Right forelimb (tissue), 1 donor: Measurements from ENCODE around the gene STAG1.
"Not testable (repeated sequence)": the region's sequence is repeated elsewhere in the genome, so short reads cannot be mapped to it uniquely, and the experiment has no call there.

Experiments used
- DNase-seq: peaks from one replicate; pipeline ENCODE4 v3.0.0-alpha.2; 2018

Gene STAG1

DNA sequence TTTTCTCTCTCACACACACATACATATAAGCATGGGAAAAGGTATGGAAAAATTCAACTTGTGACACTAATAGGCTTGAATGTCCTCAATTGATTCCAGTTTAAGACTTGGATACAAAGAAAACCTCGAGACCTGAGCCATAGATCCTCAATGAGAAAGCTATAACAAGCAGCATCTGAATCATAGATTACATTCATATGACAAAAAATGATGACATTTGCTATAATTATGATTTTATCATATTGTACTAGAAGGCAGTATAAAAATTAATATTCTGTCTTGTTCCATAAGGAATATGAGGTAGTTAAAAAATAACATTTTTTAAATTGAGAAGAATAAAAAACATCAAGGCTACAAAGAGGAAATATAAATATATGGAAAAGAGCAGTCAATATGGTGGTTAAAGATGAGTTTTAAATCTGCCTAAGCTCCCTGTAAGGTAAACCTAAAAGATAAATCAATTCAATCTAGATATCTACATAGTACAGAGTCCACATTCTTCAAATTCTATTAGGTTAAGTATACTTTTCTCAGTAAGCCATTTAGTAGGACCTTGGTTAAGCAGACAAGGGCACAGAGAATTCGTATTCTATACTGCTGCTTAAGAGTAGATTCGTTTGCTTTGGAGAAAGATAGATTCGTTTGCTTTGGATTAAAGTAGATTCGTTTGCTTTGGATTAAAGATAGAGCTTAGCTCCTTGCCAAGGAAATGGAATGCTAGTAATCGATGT is 175.7 kb downstream of the STAG1 start:
- DNase-seq: no peak

DNA sequence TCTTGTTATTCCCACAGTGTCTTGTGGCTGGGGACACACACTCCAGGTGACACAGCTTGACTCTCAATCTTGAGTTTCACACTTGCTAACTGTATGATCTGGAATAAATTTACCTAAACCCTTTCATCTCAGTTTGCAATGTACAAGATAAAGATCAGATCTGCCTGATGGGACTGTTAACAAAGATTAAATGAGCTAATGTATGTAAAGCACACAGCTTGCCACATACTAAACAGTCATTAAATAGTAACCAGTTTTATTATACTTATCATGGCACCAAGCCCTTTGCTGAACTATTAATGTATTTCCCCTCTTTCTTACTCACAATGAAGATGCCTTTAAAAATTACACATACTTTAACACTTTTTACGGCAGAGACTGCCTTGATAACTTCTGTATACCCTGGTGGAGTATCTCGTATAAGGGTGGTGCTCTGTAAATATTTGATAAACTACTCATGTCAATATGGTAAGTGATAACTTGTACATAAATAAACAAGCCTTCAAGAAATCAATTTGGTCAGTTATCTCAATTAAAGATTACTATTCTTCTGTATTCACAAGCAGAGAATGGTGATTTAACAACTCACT is 184.5 kb downstream of the STAG1 start:
- no peak for DNase-seq

DNA sequence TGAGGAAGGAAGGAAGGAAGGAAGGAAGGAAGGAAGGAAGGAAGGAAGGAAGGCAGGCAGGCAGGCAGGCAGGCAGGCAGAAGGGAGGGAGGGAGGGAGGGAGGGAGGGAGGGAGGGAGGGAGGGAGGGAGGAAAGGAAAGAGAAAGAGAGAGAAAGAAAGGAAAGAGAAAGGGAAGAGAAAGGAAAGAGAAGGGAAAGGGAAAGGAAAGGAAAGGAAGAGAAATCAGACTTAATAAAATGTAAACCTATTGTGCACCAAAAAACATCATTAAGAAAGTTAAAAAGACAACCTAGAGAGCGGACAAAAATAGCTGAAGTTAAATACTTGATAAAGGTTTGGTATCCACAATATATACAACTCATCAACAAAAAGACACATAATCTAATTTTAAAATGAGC is 187.2 kb downstream of the STAG1 start:
- not testable (repeated sequence) for DNase-seq

DNA sequence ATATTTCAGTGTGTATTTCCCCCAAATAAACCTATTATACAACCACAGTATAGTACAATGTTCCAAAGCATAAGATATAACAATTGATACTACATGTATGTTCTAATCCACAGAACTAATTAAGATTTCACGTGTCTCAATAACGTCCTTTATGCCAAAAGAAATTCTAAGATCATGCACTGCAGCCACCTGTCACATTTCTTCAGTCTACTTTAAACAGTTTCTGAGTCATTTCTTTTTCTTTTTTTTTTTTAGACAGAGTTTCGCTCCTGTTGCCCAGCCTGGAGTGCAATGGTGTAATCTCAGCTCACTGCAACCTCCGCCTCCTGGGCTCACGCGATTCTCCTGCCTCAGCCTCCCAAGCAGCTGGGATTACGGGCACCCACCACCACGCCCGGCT is 190.2 kb downstream of the STAG1 start:
- no peak for DNase-seq

DNA sequence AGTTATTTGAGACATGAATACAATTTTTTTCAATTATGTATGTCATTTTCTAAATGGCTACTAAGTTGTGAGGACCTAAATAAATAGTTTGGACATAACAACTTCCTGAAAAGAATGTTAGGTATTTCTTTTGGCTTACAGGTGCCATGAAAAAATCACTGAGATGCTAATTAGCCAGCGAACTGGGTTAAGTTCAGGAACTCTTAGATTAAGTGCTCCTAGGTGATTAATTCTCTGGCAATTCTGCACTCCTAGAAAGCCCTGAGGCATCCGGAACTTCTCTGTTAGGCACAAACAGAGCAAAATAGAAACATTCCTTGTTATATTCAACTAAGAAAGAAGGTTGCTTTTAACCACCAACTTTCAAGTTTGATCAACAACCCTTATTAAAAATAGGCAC is 192.3 kb downstream of the STAG1 start:
- no peak for DNase-seq

DNA sequence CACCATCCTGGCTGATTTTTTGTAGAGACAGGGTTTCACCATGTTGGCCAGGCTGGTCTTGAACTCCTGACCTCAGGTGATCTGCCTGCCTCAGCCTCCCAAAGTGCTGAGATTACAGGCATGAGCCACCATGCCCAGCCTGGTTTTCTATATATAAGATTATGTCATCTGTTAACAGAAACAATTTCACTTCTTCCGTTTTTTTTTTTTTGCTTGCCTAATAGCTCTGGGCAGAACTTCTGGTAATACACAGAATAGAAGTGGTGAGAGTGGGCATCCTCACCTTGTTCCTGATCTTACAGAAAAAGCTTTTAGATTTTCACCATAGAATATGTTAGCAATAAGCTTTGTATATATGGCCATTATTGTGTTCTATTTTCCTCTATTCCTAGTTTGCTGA is 202.7 kb downstream of the STAG1 start:
- DNase-seq: not testable (repeated sequence)

DNA sequence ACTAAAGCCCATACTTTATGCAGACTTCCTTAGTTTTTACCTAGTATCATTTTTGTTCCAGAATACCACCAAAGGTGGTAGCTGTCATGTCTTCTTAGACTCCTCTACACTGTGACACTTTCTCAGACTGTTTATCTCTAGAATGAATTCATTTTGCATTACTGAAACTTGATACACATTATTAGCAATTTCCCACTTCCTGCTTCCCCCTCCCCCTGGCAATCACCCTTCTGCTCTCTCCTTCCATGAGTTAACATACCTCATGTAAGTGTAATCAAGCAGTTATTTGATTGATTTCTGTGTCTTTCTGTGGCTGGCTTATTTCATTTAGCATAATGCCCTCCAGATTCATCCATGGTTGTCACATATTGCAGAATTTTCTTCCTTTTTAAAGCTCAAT is 204.9 kb downstream of the STAG1 start:
- DNase-seq: no peak

DNA sequence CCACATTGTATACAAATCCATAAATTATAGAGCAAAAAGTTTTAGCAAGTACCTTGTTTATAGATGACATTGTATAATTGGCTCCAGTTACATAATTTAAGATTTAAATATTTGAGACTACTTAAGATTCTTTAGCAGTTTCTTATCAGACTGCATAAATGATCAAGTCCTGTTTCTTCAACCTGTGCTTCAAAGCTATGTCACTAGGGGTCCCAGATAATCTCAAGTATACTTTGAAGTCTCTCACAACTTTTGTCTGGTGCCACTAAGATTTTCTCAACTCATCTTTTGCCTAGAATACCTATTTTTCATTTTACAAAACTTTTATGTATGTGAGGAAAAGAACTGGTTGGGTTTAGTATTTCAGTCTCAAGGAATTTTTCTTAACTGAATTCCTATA is 205.5 kb downstream of the STAG1 start:
- DNase-seq: no peak

DNA sequence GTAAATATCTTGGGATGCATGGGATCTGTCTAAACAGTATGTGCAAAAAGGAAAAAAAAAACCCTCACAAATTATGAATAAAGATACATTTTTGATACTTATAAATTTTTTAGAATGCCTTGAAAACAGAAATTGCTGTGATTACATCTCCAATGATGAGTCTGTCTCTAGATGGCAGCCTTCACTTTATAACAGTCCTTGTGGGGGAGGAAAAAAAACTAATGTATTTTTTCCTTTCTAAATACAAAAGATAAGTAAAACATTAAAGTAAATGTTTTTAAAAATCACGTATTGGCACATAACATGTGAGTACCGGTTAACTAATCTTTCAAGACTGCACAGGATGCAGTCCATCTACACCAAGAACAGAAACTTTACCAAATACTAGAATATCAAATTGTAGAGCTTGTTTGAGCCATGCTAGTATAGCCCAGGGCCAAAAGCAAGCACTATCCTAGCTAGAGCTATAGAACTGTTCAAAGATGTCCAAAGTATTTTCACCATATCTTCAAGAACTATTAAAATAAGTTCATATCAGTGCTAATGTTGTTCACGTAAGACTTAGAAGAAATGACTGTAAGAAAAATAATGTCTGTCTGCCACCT is 206.4 kb downstream of the STAG1 start:
- no peak for DNase-seq

DNA sequence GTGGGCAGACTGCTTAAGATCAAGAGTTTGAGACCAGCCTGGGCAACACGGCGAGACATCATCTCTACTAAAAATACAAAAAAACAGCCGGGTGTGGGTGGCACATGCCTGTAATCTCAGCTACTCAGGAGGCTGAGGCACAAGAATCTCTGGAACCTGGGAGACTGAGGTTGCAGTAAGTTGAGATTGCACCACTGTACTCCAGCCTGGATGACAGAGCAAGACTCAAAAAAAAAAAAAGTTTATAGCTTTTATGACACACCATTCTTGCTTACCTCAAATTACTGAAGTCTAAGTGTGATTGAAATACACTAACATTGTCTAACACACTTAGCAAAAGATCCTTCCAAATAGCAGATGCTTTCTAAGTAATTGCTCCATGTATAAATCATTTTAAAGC is 207.6 kb downstream of the STAG1 start:
- no peak for DNase-seq

DNA sequence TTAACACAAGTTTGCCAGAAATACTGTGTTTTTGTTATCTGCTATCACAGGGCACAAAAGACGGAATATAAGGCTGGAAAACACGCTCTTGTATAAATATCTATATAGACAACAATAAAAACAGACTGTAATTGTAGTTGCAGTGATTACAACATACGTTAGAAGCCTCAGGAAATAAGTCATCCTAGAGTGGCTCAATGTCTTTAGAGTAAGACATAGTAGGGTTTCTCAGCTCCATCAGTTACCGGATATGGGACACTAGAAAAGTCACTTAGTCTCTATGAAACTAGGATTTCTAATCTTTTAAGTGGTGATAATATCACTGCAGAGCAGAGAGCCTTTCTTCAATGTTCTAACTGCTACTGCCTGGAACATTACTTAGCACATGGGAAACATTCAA is 208.8 kb downstream of the STAG1 start:
- no peak for DNase-seq

DNA sequence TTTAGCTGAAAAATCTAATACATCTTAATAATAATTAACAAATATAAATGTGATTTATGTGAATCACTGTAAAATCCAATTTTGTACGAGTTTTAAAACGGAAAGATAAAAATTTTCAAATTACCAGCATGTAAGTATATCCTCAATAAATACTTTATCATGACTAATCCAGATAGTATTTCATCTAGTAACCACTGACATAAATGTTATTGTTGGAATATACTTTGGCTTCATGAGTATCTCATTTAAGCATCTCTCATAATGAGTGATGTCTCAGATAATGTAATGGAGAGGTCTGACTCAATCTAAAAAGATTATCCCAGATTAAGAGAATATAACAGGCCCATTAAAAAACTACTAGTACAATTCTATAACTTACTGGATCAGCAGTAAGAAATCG is 216.3 kb downstream of the STAG1 start:
- no peak for DNase-seq

DNA sequence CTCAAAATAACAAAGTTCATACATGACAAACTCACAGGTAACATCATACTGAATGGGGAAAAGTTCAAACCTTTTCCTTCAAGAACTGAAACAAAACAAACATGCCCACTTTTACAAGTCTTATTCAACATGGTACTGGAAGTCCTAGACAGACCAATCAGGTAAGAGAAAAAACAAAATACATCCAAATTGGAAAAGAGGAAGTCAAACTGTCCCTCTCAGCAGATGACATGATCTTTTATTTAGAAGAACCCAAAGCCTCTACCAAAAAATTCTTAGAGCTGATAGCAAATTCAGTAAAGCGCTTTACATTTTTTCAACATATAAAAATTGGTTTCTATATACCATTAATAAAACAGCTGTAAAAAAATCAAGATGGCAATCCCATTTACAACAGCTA is 219.4 kb downstream of the STAG1 start:
- no peak for DNase-seq

DNA sequence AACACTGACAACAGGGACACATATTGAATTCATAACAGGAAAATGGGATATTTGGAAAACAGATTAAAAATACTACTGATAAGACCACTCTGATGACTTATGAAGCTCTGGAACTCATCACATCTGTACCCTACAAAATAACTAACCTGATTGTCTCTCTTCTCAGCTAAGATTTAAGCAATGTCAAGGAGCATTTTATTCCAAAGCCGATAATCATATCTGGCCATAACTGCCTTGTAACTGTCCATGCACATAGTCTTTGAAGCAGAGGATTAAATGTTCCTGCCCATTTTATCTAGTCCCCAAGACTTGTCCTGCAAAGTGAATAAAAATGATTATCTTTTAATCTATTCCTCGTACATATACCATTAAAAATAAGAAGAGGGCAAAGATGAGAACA is 234.1 kb downstream of the STAG1 start:
- DNase-seq: no peak

DNA sequence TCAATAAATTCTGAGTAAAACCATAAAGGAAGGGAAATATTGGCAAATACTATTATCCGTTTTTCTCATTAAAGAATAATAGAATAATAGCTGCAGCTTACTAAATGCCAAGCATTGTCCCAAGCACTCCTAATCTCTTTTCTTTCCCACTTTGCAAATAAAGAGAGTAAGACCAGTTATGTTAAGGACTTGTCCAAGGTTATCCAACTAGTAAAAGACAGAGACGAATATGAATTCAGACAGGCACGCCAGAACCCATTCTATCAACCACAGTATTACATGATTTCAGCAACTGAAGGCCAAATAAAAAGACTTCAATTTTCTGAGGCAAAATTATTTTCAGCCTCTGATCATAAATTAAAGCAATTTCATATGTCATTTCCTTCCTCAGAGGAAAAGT is 235.5 kb downstream of the STAG1 start:
- DNase-seq: no peak

DNA sequence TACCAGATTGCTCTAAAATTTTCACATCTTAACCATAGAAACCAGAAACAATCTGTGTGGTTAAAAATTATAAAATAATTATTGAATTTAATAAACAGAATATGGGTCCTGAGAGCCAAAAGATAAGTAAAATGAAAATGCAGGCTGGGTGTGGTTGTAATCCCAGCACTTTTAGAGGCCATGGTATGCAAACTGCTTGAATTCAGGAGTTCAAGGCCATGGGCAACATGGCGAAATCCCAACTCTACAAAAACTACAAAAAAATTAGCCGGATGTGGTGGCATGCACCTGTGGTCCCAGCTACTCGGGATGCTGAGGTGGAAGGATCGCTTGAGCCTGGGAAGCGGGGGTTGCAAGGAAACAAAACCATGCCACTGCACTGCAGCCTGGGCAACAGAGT is 236.1 kb downstream of the STAG1 start:
- no peak for DNase-seq

DNA sequence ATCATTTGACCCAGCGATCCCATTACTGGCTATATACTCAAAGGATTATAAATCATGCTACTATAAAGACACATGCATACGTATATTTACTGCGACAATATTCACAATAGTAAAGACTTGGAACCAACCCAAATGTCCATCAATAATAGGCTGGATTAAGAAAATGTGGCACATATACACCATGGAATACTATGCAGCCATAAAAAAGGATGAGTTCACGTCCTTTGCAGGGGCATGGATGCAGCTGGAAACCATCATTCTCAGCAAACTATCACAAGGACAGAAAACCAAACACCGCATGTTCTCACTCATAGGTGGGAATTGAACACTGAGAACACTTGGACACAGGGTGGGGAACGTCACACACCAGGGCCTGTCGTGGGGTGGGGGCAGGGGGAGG is 237.6 kb downstream of the STAG1 start:
- not testable (repeated sequence) for DNase-seq

DNA sequence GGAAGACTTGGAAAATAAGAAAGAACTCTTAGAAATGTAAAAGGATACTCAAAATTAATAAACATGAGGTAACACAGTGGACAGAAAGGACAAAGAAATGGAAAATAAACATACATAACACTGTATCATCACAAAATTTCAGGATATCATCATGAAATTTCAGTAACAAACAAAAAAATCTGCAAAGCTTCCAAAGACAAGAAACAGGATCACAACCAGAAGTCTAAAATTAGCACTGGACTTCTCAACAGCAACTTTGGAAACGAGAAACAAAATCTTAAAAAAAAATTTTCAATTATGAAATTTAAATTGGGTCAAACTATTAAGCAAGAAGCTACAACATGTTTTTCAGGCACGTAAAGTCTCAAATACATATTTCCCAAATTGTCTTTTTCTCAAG is 238.8 kb downstream of the STAG1 start:
- DNase-seq: no peak

DNA sequence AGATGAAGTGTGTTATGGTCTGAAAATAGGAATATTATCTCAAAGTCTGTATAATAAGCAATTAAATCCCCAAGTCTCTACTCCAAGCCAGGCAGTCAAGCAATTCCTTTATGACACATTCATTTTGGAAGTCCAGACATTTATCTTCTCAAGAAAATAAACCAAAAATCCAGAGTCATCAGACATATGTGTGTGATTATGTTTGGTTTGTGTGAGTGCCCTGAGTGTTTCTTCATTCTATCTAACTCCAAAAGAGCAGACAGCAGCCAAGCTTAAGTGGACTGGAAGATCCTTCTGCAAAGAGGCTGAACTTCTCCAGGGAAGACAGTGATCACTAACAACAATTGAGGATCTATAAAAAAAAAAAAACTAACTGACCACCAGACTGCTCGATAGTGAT is 239.8 kb downstream of the STAG1 start:
- no peak for DNase-seq

DNA sequence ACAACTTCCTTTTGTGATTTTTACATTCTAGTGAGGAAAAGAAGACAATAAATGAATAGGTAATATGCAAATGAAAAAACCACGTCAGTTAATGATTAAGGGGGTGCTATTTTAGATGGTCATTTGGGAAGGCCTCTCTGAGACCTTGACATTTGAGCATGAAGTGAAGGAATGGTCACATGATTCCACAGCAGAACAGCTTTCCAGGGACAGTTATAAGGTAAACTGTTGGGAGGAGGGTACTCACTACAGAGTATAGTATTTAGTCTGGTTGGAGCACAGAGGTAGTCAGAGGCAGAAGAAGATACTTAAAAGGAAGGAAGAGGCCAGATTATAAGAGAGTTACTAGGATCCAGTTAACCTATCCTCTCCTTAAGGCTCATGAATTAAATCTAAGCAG is 246.5 kb downstream of the STAG1 start:
- no peak for DNase-seq

DNA sequence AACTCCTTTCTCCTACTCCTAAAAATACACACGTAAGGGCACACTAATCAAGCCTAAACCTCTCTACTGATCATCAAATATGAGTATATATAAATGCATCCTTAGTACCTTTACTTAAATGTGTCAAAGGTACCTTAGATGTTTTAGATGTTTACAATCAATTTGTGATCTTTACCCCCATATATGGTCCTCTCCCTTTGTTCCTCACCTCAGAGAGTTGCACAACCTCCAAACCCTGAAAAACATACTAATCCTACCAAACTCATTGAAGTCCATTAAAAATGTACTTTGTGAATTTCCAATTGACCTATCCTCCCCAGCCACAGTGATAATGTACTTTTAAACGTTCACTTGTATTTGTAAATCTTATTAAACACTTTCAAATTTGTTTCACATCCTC is 249.1 kb downstream of the STAG1 start:
- DNase-seq: no peak

DNA sequence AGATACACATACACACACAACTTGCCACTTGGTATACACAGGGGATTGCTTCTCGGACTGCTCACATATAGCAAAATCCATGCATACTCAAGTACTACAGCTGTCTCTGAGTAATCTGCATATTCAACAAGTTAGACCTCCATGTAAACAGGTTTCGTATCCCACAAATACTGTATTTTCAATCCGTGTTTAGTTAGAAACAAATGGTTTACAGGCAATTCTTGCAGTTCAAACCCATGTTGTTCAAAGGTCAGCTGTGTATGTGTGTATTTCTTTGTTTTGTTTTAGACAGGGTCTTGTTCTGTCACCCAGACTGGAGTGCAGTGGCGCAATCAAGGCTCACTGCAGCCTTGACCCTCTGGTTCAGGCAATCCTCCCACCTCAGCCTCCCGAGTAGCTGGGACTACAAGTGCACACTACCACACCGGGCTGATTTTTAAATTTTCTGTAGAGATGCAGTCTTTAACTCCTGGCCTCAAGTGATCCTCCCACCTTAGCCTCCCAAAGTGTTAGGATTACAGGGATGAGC is 253.2 kb downstream of the STAG1 start:
- no peak for DNase-seq

DNA sequence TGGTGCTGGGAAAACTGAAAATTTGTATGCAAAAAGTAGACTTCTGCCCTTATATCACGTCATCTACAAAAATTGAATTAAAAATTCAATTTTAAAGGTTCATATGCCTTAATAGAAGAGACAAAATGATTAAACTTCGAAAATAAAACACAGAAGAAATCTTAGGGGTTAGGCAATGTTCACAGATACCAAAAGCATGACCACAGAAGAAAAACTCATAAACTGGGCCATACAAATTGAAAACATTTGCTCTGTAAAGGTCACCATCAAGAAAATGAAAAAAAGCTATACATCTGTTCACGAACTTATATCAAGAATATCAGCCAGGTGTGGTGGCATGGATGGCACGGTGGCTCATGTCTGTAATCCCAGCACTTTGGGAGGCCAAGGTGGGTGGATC is 257.0 kb downstream of the STAG1 start:
- DNase-seq: no peak

DNA sequence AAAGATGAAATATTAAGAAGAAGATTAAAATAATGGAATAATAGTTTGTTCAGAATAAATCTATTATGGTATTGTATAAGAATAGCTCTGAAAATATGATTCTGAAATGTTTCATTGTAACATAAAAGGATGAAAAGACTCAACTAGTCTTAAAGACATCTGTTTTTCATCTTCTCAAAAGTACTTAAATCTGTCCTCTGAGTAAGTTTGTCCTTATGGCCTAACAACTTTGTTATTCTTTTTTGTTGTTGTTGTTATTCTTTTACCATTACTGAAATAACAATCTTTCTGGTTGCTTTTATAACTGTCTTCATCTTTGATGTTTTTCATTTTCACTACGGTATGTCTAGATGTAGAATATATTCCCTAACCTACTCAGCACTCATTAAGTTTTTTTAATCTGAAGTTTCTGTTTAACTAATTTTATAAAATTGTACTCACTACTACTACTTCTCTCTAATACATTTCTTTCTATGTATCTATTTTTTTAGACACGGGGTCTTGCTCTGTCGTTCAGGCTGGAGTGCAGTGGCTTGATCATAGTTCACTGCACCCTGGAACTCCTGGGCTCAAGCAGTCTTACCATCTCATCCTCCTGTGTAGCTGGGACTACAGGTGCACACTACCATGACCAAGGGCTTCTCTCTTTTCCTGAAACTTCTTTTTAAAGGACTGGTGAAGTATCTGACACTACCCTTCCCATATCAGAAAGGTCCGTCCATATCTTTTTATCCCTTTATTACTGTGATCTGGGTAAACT is 261.4 kb downstream of the STAG1 start:
- DNase-seq: no peak
